ENCODE results near the gene UPF3B.

DNA sequence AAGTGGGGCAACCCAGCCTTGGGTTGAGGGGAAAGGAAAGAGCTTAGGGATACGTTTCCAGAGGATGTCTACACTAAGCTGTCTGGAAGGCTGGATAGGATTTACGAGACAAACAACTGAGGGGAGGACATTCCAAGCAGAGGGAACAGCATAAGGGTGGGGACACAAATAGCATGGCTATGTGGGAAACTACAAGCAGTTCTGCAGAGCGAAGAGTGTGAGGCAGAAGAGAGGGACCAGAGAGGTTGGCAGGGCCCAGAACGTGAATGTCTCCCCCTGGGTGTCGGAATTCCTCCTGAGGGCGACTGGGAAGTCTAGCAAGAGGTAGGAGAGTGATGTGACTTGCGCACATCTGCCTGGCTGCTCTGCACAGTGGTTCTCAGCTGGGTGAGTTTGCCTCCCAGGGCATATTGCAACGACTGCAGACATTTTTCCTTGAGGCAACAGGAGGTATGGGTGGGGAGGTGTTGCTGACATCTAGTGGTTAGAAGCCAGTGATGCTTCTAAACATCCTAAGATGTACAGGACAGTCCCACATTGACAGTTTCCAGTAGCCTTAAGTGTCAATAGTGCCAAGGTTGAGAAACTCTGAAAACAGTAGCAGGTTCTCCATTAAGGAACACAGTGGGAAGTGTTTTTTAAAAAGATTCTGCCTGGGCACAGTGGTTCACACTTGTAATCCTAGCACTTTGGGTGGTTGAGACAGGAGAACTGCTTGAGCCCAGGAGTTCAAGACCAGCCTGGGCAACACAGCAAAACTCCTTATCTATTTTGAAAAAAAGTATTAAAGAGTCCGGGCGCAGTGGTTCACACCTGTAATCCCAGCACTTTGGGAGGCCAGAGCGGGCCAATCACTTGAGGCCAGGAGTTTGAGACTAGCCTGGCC, 28.0 kb upstream of the UPF3B start:
- no peak for TF ChIP-seq TAF1 (IDR thresholded peaks at IDR 0.05; ENCODE audit: low read depth)
- peak; percentile 73 for TF ChIP-seq CTCF (IDR thresholded peaks at IDR 0.05; ENCODE audit: poor library complexity, severe bottlenecking)
- no peak for TF ChIP-seq POLR2AphosphoS5 (IDR thresholded peaks at IDR 0.05)
- TF ChIP-seq REST (IDR thresholded peaks at IDR 0.05; ENCODE audit: borderline replicate concordance): no peak
- no peak for TF ChIP-seq EZH2 (IDR thresholded peaks at IDR 0.05; ENCODE audit: borderline replicate concordance, insufficient read depth, low read length, poor library complexity, severe bottlenecking)
- no peak for TF ChIP-seq EP300 (conservative IDR thresholded peaks at IDR 0.05; ENCODE audit: poor library complexity, severe bottlenecking)
- TF ChIP-seq MXI1 (conservative IDR thresholded peaks at IDR 0.05; ENCODE audit: poor library complexity, severe bottlenecking): no peak
- TF ChIP-seq SMC3 (conservative IDR thresholded peaks at IDR 0.05; ENCODE audit: poor library complexity): peak; percentile 71
- peak; percentile 68 for TF ChIP-seq RAD21 (conservative IDR thresholded peaks at IDR 0.05)
